Activated CD8-positive, alpha-beta memory T cell treated with anti-CD3 and anti-CD28 coated beads, Interleukin-2, amount 50 U/mL, for 24 hours (primary cell): ENCODE measurements around the gene MIGA1.

Source experiments
- DNase-seq: peaks from one replicate; pipeline ENCODE4 v3.0.0-alpha.2; 2020; ENCODE audit errors: extremely low read depth

The MIGA1 gene

GRCh38 chr1:77847621-77848080, 68.2 kb downstream of the MIGA1 start:
- DNase-seq = no peak

DNA sequence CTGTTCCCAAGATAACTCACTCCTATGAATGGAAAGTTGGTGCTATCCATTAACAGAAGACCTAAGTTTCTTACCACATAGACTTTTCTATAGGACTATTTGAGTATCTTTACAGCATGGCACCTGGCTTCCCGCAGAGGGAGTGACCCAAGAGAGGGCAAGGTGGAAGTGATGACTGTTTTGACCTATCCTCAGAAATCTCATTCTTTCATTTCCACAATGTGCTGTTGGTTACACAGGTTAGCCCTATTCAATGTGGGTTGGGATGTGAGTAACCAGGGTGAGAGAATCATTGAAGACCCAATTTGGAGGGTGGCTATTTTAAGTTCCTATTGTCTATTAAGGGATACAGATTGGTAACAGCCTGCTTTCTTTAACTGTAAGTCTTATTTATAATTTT, 70.6 kb downstream of the MIGA1 start:
- DNase-seq = no peak

DNA sequence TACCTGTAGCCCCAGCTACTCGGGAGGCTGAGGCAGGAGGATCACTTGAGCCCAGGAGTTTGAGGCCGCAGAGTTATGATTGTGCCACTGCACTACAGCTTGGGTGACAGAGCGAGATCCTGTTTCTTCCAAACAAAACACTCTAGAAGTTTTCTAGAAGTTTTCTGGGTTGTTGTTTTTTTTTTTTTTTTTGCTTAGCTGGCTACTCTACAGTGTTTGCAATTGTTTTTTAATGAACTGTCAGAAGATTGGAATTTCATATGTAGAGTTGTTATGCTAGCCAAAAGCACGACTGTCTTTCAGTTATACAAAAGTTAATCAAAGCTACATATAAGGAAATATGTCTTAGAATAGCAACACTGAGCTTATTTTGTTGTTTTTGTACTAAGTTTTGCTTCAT, 78.1 kb downstream of the MIGA1 start:
- no peak for DNase-seq

DNA sequence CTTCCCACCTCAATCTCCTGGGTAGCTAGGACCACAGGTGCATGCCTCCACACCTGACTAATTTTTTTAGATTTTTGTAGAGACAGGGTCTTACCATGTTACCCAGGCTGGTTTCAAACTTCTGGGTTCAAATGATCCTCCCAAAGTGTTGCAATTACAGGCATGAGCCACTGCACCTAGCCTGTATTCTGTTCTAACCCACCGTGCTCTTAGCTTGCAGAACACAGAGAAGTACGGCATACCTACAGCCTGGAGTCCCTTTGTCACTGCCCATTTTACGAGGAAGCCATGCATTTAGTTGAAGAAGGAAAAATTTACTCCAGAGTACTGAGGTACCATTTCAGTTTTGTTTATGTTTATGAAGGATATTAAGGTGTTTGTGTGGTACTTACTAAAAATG, 79.3 kb downstream of the MIGA1 start:
- DNase-seq = no peak

DNA sequence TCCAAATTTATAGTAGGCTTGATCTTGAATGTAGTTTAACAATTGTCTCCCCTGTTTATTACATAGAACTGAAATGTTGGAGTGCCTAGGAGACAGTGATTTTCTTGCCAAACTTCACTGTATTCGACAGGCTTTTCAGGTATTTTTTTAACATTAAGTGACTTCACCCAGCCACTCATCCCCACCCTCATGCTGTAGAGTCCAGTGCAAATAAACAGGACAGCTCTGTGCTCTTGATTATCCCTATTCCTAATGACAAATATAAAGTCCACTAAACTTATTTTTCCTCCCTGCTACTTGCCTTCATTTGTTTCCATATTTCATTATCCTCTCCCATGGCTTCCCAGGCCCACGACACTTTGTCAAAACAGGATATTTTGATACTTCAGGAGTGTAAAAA, 79.8 kb downstream of the MIGA1 start:
- DNase-seq = no peak

GRCh38 chr1:77866296-77866695, 86.8 kb downstream of the MIGA1 start:
- no peak for DNase-seq

GRCh38 chr1:77872645-77873044, 93.2 kb downstream of the MIGA1 start:
- DNase-seq = no peak

GRCh38 chr1:77873461-77873860, 94.0 kb downstream of the MIGA1 start:
- no peak for DNase-seq

- no peak for DNase-seq
Measured at GRCh38 chr1:77874804-77875445, 95.5 kb downstream of the MIGA1 start.

DNA sequence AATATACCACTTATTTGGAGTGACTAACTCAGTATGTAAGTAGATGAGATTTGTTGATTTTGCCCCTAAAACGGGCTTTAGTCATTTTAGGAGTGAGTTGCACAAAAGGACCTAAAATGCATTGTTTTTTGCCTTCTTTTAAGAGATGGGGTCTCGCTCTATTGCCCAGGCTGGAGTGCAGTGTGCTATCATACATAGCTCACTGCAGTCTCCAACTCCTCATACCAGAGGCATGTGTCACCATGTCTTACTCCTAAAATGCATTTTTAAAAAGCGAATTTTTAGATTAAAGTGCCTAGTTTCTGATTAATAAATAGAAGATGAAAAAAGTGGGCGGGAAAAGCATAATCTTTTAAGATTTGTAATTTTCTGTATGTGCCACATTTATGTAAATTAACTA, 97.4 kb downstream of the MIGA1 start:
- no peak for DNase-seq

- no peak for DNase-seq
Measured at GRCh38 chr1:77881061-77881460, 101.6 kb downstream of the MIGA1 start.

DNA sequence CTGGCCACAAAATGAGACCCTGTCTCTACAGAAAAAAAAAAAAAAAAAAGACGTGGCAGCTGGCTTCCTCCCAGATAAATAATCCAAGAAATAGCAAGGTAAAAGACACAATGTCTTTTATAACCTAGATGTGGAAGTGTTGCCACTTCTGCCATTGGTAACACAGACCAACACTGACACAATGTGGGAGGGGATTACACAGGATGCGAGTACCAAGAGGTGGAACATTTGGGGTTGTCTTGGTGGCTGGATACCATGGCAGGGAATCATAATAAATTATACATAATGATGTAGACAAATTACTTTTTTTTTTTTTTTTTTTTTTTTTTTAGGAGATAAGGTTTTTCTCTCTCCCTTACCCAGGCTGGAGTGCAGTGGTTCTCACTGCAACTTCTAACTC, 103.0 kb downstream of the MIGA1 start:
- DNase-seq = no peak

GRCh38 chr1:77888081-77888780, 108.8 kb downstream of the MIGA1 start, which contains the start of gene NEXN:
TSS of gene NEXN (plus strand) at chr1:77888624. CDS start at chr1:77916107, 27,483 bp downstream.
- DNase-seq = no peak

DNA sequence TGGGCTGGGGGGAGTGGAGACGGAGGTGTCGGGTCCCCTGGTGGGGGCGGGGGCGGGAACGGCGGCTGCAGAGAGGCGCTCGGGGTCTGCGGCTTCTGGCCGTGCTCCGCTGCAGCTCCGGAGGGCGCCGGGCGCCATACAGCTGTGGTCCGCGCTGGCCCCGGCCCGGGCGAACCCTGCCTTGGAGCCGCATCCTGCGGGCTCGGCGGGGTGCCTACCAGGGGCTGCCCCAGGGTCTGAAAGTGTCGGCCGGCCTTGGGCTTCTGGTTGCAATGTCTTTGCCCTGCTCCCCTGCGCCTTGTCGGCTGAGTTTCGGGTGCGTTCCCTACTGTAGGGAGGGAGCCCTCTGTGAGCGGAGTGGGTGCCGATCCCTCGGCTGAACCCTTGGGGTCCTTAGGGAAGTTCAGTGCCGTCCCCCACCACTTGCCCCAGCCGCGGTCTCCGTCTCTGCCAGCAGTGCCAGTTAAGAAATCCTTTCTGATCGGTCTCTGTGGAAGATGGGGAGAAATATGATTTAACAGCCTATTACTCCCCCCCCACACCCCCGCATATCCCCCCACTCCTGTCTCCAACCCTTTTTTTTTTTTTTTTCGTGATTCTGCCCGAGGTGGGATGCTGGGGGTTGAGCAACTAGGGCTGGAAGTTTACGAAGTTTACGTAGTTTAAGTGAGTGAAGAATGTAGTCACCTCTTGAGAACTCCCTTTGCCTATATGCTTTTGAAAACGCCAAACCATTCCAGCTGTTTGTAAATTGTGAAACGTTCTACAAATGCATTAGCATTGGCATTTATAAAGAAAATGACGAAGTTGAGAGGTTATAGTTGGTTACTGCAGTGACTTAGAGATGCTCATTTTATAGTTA, 109.6 kb downstream of the MIGA1 start:
- DNase-seq = no peak

- no peak for DNase-seq
Measured at GRCh38 chr1:77889671-77890070, 110.2 kb downstream of the MIGA1 start.

- no peak for DNase-seq
Measured at GRCh38 chr1:77891200-77891599, 111.8 kb downstream of the MIGA1 start.

DNA sequence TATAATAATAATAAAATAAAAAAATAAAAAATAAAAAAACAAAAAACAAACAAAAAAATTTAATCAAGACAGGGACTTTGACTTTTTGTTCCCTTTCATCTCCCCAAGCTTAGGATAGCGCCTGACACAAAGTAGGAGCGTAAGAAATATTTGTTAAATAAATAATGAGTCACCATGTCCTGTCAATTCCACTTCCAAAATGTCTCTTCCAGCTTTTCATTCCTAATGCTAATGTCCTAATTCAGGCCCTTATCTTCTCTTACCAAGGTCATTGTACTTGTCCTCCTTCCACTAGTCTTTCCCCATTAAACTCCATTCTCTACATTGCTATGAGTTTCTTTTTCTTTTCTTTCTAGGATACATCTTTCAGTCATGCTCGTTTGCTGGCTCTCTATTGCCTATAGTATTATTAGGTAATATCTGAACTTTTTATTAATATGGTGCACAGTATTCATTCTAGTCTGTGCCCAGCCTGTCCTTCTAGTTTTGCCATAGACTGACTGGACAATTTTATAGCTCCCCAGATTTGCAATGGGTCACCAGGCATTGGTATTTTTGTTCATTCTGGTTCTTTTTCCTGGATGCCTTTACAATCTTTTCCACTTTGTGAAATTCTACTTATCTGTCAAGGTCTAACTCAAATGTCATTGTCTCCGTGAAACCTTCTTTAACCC, 120.3 kb downstream of the MIGA1 start:
- DNase-seq = no peak

- no peak for DNase-seq
Measured at GRCh38 chr1:77900687-77901293, 121.3 kb downstream of the MIGA1 start.

DNA sequence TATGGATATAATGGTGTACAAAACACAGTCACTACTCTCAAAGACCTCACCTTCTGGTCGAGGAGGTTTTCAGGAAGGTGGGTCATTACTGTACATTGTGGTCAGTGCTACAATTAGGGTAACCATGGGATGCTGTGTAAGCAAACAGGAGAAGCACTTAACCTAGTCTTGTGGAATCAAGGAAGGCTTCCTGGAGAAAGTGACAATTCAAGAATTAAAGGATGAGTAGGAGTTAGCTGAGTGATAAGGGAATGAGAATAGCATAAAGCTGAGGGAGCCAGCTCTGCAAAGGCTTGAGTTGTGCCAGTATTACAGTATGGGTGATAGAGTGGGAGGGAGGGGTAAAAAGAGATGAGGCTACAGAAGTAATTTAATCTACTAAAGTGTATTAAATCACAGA, 126.2 kb downstream of the MIGA1 start:
- DNase-seq = no peak

- DNase-seq = no peak
Measured at GRCh38 chr1:77906019-77906545, 126.6 kb downstream of the MIGA1 start.

DNA sequence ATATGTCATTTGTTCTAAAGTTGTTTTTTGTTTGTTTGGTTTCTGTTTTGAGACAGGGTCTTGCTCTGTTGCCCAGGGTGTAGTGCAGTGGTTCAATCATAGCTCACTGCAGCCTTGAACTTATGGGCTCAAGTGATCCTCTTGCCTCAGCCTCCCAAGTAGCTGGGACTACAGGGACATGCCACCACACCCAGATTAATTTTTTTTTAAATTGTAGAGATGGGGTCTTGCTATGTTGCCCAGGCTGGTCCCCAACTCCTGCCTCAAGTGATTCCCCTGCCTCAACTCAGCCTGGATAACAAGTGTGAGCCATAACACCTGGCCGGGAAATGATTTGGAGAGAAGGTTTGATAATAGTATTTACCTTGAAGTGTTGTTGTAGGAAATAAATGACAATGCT, 127.2 kb downstream of the MIGA1 start:
- DNase-seq = no peak
